GM12872 (cell line): ENCODE data around the gene MAP2K5.

Experiments used
- CTCF ChIP-seq: IDR thresholded peaks from 3 replicates; pipeline ENCODE4 v1.5.1; 2011; ENCODE audit warnings: low read depth, mild to moderate bottlenecking, low read length, moderate library complexity; ENCODE audit not compliant: insufficient read depth

The MAP2K5 gene

DNA sequence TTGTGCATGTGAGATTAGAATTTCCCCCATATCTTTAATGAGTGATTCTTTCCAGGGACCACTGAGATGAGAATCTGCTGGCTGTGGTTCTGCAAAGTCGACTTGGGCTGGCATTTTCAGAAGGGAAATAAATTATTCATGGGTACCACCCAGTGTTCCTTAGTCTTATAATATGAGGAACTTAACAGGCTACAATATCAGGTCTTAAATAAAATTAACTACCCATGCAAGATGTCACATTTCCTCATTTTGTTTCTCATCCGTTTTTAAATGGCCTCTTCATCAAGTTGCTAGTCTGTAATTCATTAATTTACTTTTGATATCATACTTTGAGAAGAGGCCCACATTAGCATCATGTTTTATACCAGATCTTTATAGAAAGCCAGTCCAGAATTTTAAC, 224.5 kb downstream of the MAP2K5 start:
- TF ChIP-seq CTCF: no peak

- TF ChIP-seq CTCF: no peak
Observed at GRCh38 chr15:67768313-67768977, 225.9 kb downstream of the MAP2K5 start.

GRCh38 chr15:67769497-67770357, 227.2 kb downstream of the MAP2K5 start:
- TF ChIP-seq CTCF: no peak

DNA sequence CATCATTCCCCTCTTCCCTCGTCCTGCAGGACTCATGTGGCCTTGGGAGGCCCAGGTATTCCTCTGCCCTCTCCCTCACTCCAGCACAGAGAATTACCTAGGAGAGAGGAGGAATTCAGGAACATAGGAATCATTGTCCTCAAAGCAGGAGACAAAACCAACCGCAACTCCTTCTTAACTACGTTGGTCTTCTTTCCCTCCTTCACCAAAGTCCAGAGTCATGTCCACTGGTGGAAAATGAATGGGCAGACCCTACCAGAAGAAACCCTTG, 227.8 kb downstream of the MAP2K5 start:
- TF ChIP-seq CTCF: no peak

DNA sequence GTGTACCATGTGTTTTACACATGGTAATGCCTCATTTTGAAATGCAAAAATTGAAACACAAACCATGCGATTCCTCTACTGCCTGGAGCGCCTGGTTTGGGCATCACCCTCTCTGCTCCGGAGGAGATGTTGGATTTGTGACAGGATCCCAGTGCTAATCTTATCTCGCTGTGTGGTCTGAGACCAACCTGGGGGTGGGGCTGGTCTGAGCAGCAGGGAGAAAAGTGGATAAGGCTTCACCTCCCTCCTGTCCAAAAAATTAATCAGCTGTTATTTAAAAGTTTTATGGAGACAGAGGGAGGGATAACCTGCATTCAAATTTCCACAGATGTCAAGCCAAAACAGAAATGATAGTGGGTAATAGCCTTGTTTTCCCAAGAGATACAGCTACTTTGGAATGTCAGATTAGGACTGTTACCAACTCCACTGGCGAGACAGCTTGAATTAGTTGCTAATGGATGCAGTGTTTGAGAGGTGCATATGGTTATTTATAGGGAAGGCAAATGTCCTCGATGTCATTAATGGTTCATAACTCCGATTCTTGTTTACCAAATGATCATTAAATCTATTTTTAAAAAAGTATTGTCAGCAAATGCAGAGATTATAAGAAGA, 228.8 kb downstream of the MAP2K5 start:
- TF ChIP-seq CTCF: no peak

GRCh38 chr15:67774626-67775025, 232.1 kb downstream of the MAP2K5 start:
- TF ChIP-seq CTCF: no peak

DNA sequence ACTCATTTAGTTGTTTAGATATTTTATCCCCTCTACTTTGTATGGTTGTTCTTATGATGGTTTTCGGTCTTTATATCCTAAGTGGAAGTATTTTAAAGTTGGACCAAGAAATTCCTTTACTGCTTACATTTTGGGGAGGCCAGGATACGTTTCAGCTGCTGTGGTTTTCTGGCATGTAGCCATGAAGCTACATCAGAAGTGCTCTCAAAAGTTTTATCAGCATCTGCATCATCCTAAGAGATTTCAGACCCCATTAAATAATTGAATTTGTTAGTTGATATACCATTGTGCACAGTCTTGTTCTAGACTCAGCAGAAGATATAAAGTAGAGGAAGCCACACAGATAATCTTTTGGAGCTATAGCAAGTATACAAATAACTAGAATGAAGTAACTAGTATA, 232.7 kb downstream of the MAP2K5 start:
- no peak for TF ChIP-seq CTCF
